K562 (cell line): ENCODE data around the gene MRTFB. TPM values are rescaled to one million over a fixed set of nuclear protein-coding genes. Genes with fewer than 3 reads are reported as not detected.

Source experiments
- BRF1 ChIP-seq: IDR thresholded peaks from 3 replicates; pipeline ENCODE4 v1.6.1; 2011; ENCODE audit warnings: borderline replicate concordance, mild to moderate bottlenecking; ENCODE audit not compliant: insufficient read length; ENCODE audit errors: extremely low read depth
- CCNT2 ChIP-seq: IDR thresholded peaks from 2 replicates; pipeline ENCODE4 v1.6.1; 2011; ENCODE audit warnings: borderline replicate concordance, low read depth, mild to moderate bottlenecking, moderate library complexity, mixed read lengths, low read length; ENCODE audit not compliant: insufficient read length; ENCODE audit errors: extremely low read depth
- CEBPG ChIP-seq, 3 experiments: fragments of 200-800 bp in 1 of 3; sonication (Bioruptor generic) in 1 of 3; sonication (generic) in 1 of 3; formaldehyde crosslinking in 1 of 3; IDR thresholded peaks in 2 of 3; conservative IDR thresholded peaks in 1 of 3; 2 replicates each; pipeline versions ENCODE4 v1.6.1 to v1.8.0; 2016 to 2022; ENCODE audit warnings: missing compliant biosample characterization in 2 of 3, missing genetic modification characterization in 2 of 3, mild to moderate bottlenecking in 1 of 3, missing genetic modification reagents in 1 of 3
- CSDE1 ChIP-seq, 2 experiments: fragments of 450-650 bp; IDR thresholded peaks; 2 replicates each; pipeline ENCODE4 v1.6.1; 2016; ENCODE audit warnings: mild to moderate bottlenecking in 1 of 2
- HMG20A ChIP-seq: fragments of 450-650 bp; formaldehyde crosslinking; conservative IDR thresholded peaks from 2 replicates; pipeline ENCODE4 v1.4.0; 2020; ENCODE audit warnings: mild to moderate bottlenecking, mixed read lengths
- HMGN3 ChIP-seq: IDR thresholded peaks from 2 replicates; pipeline ENCODE4 v1.6.1; 2011; ENCODE audit warnings: borderline replicate concordance, low read depth, mild to moderate bottlenecking, mixed read lengths, low read length; ENCODE audit not compliant: insufficient read length; ENCODE audit errors: extremely low read depth
- IFI16 ChIP-seq: fragments of 250-450 bp; sonication (Bioruptor Pico); IDR thresholded peaks from 2 replicates; pipeline ENCODE4 v2.1.2; 2022; ENCODE audit warnings: mild to moderate bottlenecking, inconsistent platforms
- KAT2B ChIP-seq: IDR thresholded peaks from one replicate; pipeline ENCODE4 v1.6.1; 2012; ENCODE audit warnings: low read depth, mild to moderate bottlenecking, control low read depth, inconsistent platforms, low read length, moderate library complexity
- MBD2 ChIP-seq: sonication (generic); IDR thresholded peaks from 2 replicates; pipeline ENCODE4 v1.6.1; 2016; ENCODE audit warnings: low read depth, borderline replicate concordance
- NELFE ChIP-seq: IDR thresholded peaks from 2 replicates; pipeline ENCODE4 v1.6.1; 2011; ENCODE audit warnings: mild to moderate bottlenecking; ENCODE audit not compliant: insufficient read depth, insufficient read length
- NEUROD1 ChIP-seq: fragments of 150-350 bp; IDR thresholded peaks from 2 replicates; pipeline ENCODE4 v1.6.1; 2014; ENCODE audit warnings: borderline replicate concordance, low read length, low read depth; ENCODE audit not compliant: partially characterized antibody
- NKRF ChIP-seq: fragments of 450-650 bp; IDR thresholded peaks from 2 replicates; pipeline ENCODE4 v1.6.1; 2016; ENCODE audit warnings: borderline replicate concordance
- PHF21A ChIP-seq: fragments of 450-650 bp; IDR thresholded peaks from 2 replicates; pipeline ENCODE4 v1.6.1; 2017; ENCODE audit warnings: low read depth, borderline replicate concordance
- RBM34 ChIP-seq: fragments of 200-400 bp; formaldehyde crosslinking; IDR thresholded peaks from 2 replicates; pipeline ENCODE4 v1.6.1; 2018; ENCODE audit warnings: low read length, borderline replicate concordance; ENCODE audit not compliant: insufficient read depth
- SMARCE1 ChIP-seq: fragments of 450-650 bp; IDR thresholded peaks from 2 replicates; pipeline ENCODE4 v1.7.1; 2016; ENCODE audit warnings: mild to moderate bottlenecking
- SP1 ChIP-seq: sonication (generic); formaldehyde crosslinking; IDR thresholded peaks from 2 replicates; pipeline ENCODE4 v1.8.1; 2022; ENCODE audit warnings: mild to moderate bottlenecking, missing genetic modification reagents
- TEAD4 ChIP-seq, 2 experiments: sonication (generic) in 1 of 2; formaldehyde crosslinking in 1 of 2; IDR thresholded peaks; 2 replicates each; pipeline versions ENCODE4 v1.6.1 to v1.8.0; 2012 to 2022; ENCODE audit warnings: borderline replicate concordance in 1 of 2, inconsistent platforms in 1 of 2, low read length in 1 of 2, mild to moderate bottlenecking in 1 of 2, missing genetic modification reagents in 1 of 2
- U2AF1 ChIP-seq: fragments of 200-400 bp; formaldehyde crosslinking; optimal IDR thresholded peaks from 2 replicates; pipeline ENCODE3; 2017; ENCODE audit warnings: mild to moderate bottlenecking, low read depth, low read length, moderate library complexity
- ZBTB5 ChIP-seq: fragments of 450-650 bp; IDR thresholded peaks from 2 replicates; pipeline ENCODE4 v1.6.1; 2017; ENCODE audit warnings: antibody characterized with exemption
- ZFP1 ChIP-seq: fragments of 450-650 bp; formaldehyde crosslinking; IDR thresholded peaks from 2 replicates; pipeline ENCODE4 v1.4.0; 2020; ENCODE audit warnings: mild to moderate bottlenecking, mixed read lengths
- ZNF121 ChIP-seq: sonication (generic); formaldehyde crosslinking; conservative IDR thresholded peaks from 2 replicates; pipeline ENCODE4 v1.8.0; 2022; ENCODE audit warnings: missing genetic modification reagents
- ZNF274 ChIP-seq: IDR thresholded peaks from 2 replicates; pipeline ENCODE4 v1.6.1; 2011; ENCODE audit warnings: low read depth, mild to moderate bottlenecking, low read length, moderate library complexity, borderline replicate concordance
- ZNF324 ChIP-seq: fragments of 250-450 bp; sonication (Bioruptor Pico); IDR thresholded peaks from 2 replicates; pipeline ENCODE4 v1.4.0; 2020; ENCODE audit warnings: mild to moderate bottlenecking
- ZNF785 ChIP-seq: fragments of 250-450 bp; sonication (Bioruptor Pico); IDR thresholded peaks from 2 replicates; pipeline ENCODE4 v1.4.0; 2020; ENCODE audit warnings: mild to moderate bottlenecking
- polyA plus RNA-seq, 8 experiments: library from polyadenylated mRNA; depleted of rRNA in 4 of 8; stranded (reverse) in 5 of 8; unstranded in 3 of 8; fragments of >200 nt; fragmentation: Nextera tagmentation in 2 of 8; fragmentation: Illumina TruSeq in 1 of 8; extraction: Ambion mirVana in 2 of 8; extraction: Trizol in 1 of 8; gene quantifications; 2 replicates each; pipeline versions ENCODE4 v1.2.1 to v1.2.3, GENCODE V29; 2011 to 2014; ENCODE audit warnings: inconsistent platforms in 1 of 8, missing spikeins in 1 of 8
- total RNA-seq, 7 experiments: library from RNA; depleted of rRNA in 6 of 7; stranded (reverse); fragments of >200 nt in 6 of 7; fragmentation: Illumina TruSeq in 2 of 7; extraction: Trizol in 2 of 7; gene quantifications; 2 replicates each; pipeline versions ENCODE4 v1.2.1 to v1.2.3, GENCODE V29; 2011 to 2021; ENCODE audit warnings: low replicate concordance in 1 of 7

Gene MRTFB
- total and polyA plus RNA-seq, 9 of the 15 experiments (the other 6 are each of a cell fraction or from before 2014, with no cell fraction given): 2.2 to 12.7 (median 7.0) TPM

- TF ChIP-seq CCNT2: peak; percentile 78
- TF ChIP-seq NKRF: no peak
- no peak for TF ChIP-seq KAT2B
- TF ChIP-seq IFI16 (CRISPR knock-in tag): no peak
- TF ChIP-seq RBM34: no peak
- TF ChIP-seq NELFE: no peak
- 0 out of 2 replicates have a peak, but pooled peaks have one; percentile 14 for TF ChIP-seq MBD2
- TF ChIP-seq PHF21A: no peak
- TF ChIP-seq SP1 (CRISPR knock-in tag): peak; percentile 88
- no peak for TF ChIP-seq HMG20A
- no peak for TF ChIP-seq SMARCE1
- no peak for TF ChIP-seq ZNF785 (CRISPR knock-in tag)
- TF ChIP-seq U2AF1: no peak
- TF ChIP-seq ZNF121 (CRISPR knock-in tag): no peak
- TF ChIP-seq ZFP1 (CRISPR knock-in tag): no peak
- TF ChIP-seq NEUROD1: no peak
- no peak for TF ChIP-seq ZNF324 (CRISPR knock-in tag)
- TF ChIP-seq ZBTB5: peak; percentile 63; the same call in 1 of the 2 replicates
- TF ChIP-seq HMGN3: peak; percentile 36
- TF ChIP-seq BRF1: peak; percentile 90
- no peak for TF ChIP-seq ZNF274
- peak; percentile 74 for TF ChIP-seq TEAD4 (IDR thresholded peaks at IDR 0.05; ENCODE audit: low read length)
- no peak for TF ChIP-seq TEAD4 (CRISPR knock-in tag; IDR thresholded peaks at IDR 0.05; ENCODE audit: borderline replicate concordance)
- peak in 1 of 2 experiments; percentile 72; a peak in 1 of 4 replicates for TF ChIP-seq CSDE1 (IDR thresholded peaks at IDR 0.05)
- no peak for TF ChIP-seq CEBPG (CRISPR knock-in tag; IDR thresholded peaks at IDR 0.05)
- TF ChIP-seq CEBPG (tag; conservative IDR thresholded peaks at IDR 0.05 in 1 of 2, IDR thresholded peaks at IDR 0.05 in 1 of 2): 0 out of 4 replicates have a peak, but pooled peaks of 1 of the 2 experiments have one; percentile 40
These were observed 214.6 kb downstream of the MRTFB start (continued) for GRCh38 chr16:14285513-14286367.
